K562 (cell line): Measurements from ENCODE around the gene SOX12. TPM values are rescaled to one million over a fixed set of nuclear protein-coding genes. Genes with fewer than 3 reads are reported as not detected.
A peak's percentile ranks its signal among the peaks of the same experiment; 100 is the strongest.

Source experiments
- ATF7 ChIP-seq: fragments of 450-650 bp; IDR thresholded peaks from 2 replicates; pipeline ENCODE4 v1.7.1; 2014; ENCODE audit warnings: mild to moderate bottlenecking, moderate library complexity
- BCL6 ChIP-seq: fragments of 250-450 bp; sonication (Bioruptor Pico); IDR thresholded peaks from 2 replicates; pipeline ENCODE4 v1.4.0; 2020
- HNRNPL ChIP-seq: fragments of 200-400 bp; formaldehyde crosslinking; IDR thresholded peaks from 2 replicates; pipeline ENCODE4 v1.6.1; 2017; ENCODE audit warnings: low read depth, mild to moderate bottlenecking, low read length
- KLF1 ChIP-seq: fragments of 450-650 bp; IDR thresholded peaks from 2 replicates; pipeline ENCODE4 v1.6.1; 2016; ENCODE audit warnings: missing genetic modification characterization, missing compliant biosample characterization
- NONO ChIP-seq, 2 experiments: fragments of 200-400 bp in 1 of 2; fragments of 450-650 bp in 1 of 2; formaldehyde crosslinking in 1 of 2; IDR thresholded peaks; 2 replicates each; pipeline ENCODE4 v1.6.1; 2017; ENCODE audit warnings: low read depth in 2 of 2, mild to moderate bottlenecking in 2 of 2, moderate library complexity in 2 of 2, low read length in 1 of 2
- RB1 ChIP-seq: fragments of 450-650 bp; IDR thresholded peaks from 2 replicates; pipeline ENCODE4 v1.6.1; 2017; ENCODE audit warnings: low read depth, mild to moderate bottlenecking
- SAP30 ChIP-seq: fragments of 200-600 bp; sonication (generic); IDR thresholded peaks from 2 replicates; pipeline ENCODE4 v1.6.1; 2012; ENCODE audit warnings: borderline replicate concordance, low read depth, mild to moderate bottlenecking, moderate library complexity, low read length, control low read depth, inconsistent platforms; ENCODE audit not compliant: insufficient read depth, poor library complexity, severe bottlenecking
- SRSF7 ChIP-seq: fragments of 200-400 bp; formaldehyde crosslinking; optimal IDR thresholded peaks from 2 replicates; pipeline ENCODE3; 2017; ENCODE audit warnings: mild to moderate bottlenecking, low read depth, low read length
- TAL1 ChIP-seq: fragments of 450-650 bp; IDR thresholded peaks from 2 replicates; pipeline ENCODE4 v1.6.1; 2016; ENCODE audit warnings: mild to moderate bottlenecking
- ZC3H4 ChIP-seq: sonication (generic); formaldehyde crosslinking; IDR thresholded peaks from 2 replicates; pipeline ENCODE4 v1.9.0; 2021; ENCODE audit warnings: missing genetic modification reagents, borderline replicate concordance
- ZNF347 ChIP-seq: fragments of 450-650 bp; formaldehyde crosslinking; IDR thresholded peaks from 2 replicates; pipeline ENCODE4 v1.4.0; 2020; ENCODE audit warnings: low read depth, mild to moderate bottlenecking, moderate library complexity
- ZNF717 ChIP-seq: fragments of 250-450 bp; sonication (Bioruptor Pico); IDR thresholded peaks from 2 replicates; pipeline ENCODE4 v1.5.0; 2021
- polyA plus RNA-seq, 8 experiments: library from polyadenylated mRNA; depleted of rRNA in 4 of 8; stranded (reverse) in 5 of 8; unstranded in 3 of 8; fragments of >200 nt; fragmentation: Nextera tagmentation in 2 of 8; fragmentation: Illumina TruSeq in 1 of 8; extraction: Ambion mirVana in 2 of 8; extraction: Trizol in 1 of 8; gene quantifications; 2 replicates each; pipeline versions ENCODE4 v1.2.1 to v1.2.3, GENCODE V29; 2011 to 2014; ENCODE audit warnings: inconsistent platforms in 1 of 8, missing spikeins in 1 of 8
- total RNA-seq, 7 experiments: library from RNA; depleted of rRNA in 6 of 7; stranded (reverse); fragments of >200 nt in 6 of 7; fragmentation: Illumina TruSeq in 2 of 7; extraction: Trizol in 2 of 7; gene quantifications; 2 replicates each; pipeline versions ENCODE4 v1.2.1 to v1.2.3, GENCODE V29; 2011 to 2021; ENCODE audit warnings: low replicate concordance in 1 of 7
- TF ChIP-seq, protein P1 (sequence below), 2 experiments: fragments of 150-350 bp in 1 of 2; IDR thresholded peaks; 2 replicates each; pipeline ENCODE4 v1.6.1; 2012 to 2016; ENCODE audit warnings: low read depth in 2 of 2, low read length in 2 of 2, mild to moderate bottlenecking in 1 of 2, moderate library complexity in 1 of 2
- TF ChIP-seq, protein P2 (sequence below): IDR thresholded peaks from 3 replicates; pipeline ENCODE4 v1.6.1; 2011; ENCODE audit warnings: borderline replicate concordance, mild to moderate bottlenecking; ENCODE audit not compliant: insufficient read length, insufficient read depth
- TF ChIP-seq, protein P3 (sequence below), 3 experiments: fragments of 200-800 bp in 1 of 3; sonication (Bioruptor generic) in 1 of 3; sonication (generic) in 1 of 3; formaldehyde crosslinking in 1 of 3; IDR thresholded peaks; 2 replicates each; pipeline versions ENCODE4 v1.6.1 to v1.8.0; 2016 to 2022; ENCODE audit warnings: mild to moderate bottlenecking in 2 of 3, missing compliant biosample characterization in 2 of 3, missing genetic modification characterization in 2 of 3, missing genetic modification reagents in 1 of 3
- TF ChIP-seq, protein P4 (sequence below), 2 experiments: IDR thresholded peaks in 1 of 2; conservative IDR thresholded peaks in 1 of 2; 2 replicates each; pipeline ENCODE4 v1.6.1; 2016; ENCODE audit warnings: low read depth in 2 of 2, mild to moderate bottlenecking in 1 of 2, missing compliant biosample characterization in 1 of 2, missing genetic modification characterization in 1 of 2, moderate library complexity in 1 of 2

Gene SOX12
- total and polyA plus RNA-seq, 9 of the 15 experiments (the other 6 are each of a cell fraction or from before 2014, with no cell fraction given), result 0.42 to 26.3 (median 2.6) TPM

DNA sequence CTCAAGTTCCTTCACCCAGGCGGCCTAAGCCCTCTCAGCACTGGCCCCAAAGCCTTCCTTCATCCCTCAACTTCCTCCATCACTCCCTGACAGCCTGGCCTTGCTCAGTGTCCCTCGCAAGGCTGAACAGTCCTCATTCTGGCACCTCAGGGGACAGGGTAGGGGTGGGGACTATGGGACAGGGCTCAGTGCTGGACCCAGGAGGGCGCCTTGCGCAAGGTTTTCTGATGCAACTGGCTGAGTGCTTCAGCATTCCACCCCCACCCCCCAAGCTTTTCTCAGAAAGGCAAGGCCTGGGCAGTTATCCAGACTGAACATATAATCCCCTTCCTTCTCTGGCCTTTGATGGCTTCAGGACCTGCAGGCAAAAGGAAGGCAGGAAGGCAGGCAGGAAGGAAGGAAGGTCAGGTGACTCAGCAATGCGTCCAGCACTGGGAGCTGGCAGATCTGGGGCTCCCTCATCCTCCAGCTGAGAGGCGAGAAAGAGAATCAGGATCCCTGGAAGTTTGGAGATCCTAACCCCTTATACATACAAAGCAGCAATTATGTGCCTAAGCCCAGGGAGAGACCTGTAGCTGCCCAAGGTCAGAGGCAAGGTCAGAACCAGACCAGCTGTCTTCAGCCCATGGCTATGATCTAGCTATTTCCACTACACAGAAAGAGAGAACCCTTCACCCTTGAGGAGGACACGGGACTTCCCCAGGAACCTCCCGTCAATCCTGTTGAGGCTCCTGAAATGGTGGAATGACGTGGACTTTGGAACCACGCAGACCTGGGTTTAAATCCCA lies 46.6 kb downstream of the SOX12 start (continued):
- TF ChIP-seq, protein P1, sequence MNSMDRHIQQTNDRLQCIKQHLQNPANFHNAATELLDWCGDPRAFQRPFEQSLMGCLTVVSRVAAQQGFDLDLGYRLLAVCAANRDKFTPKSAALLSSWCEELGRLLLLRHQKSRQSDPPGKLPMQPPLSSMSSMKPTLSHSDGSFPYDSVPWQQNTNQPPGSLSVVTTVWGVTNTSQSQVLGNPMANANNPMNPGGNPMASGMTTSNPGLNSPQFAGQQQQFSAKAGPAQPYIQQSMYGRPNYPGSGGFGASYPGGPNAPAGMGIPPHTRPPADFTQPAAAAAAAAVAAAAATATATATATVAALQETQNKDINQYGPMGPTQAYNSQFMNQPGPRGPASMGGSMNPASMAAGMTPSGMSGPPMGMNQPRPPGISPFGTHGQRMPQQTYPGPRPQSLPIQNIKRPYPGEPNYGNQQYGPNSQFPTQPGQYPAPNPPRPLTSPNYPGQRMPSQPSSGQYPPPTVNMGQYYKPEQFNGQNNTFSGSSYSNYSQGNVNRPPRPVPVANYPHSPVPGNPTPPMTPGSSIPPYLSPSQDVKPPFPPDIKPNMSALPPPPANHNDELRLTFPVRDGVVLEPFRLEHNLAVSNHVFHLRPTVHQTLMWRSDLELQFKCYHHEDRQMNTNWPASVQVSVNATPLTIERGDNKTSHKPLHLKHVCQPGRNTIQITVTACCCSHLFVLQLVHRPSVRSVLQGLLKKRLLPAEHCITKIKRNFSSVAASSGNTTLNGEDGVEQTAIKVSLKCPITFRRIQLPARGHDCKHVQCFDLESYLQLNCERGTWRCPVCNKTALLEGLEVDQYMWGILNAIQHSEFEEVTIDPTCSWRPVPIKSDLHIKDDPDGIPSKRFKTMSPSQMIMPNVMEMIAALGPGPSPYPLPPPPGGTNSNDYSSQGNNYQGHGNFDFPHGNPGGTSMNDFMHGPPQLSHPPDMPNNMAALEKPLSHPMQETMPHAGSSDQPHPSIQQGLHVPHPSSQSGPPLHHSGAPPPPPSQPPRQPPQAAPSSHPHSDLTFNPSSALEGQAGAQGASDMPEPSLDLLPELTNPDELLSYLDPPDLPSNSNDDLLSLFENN (IDR thresholded peaks at IDR 0.05; ENCODE audit: low read depth in 2 of 2, low read length in 2 of 2), result 0 out of 4 replicates have a peak, but pooled peaks of 1 of the 2 experiments have one; percentile 26
- TF ChIP-seq, protein P2, sequence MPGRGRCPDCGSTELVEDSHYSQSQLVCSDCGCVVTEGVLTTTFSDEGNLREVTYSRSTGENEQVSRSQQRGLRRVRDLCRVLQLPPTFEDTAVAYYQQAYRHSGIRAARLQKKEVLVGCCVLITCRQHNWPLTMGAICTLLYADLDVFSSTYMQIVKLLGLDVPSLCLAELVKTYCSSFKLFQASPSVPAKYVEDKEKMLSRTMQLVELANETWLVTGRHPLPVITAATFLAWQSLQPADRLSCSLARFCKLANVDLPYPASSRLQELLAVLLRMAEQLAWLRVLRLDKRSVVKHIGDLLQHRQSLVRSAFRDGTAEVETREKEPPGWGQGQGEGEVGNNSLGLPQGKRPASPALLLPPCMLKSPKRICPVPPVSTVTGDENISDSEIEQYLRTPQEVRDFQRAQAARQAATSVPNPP, result no peak
- TF ChIP-seq ZC3H4 (CRISPR knock-in tag) (no peak), ATF7 (peak; percentile 95), BCL6 (CRISPR knock-in tag) (0 out of 2 replicates have a peak, but pooled peaks have one; percentile 57), NONO (IDR thresholded peaks at IDR 0.05; ENCODE audit: low read depth in 2 of 2, low read length in 1 of 2) (no peak), TAL1 (peak; percentile 62), ZNF347 (CRISPR knock-in tag) (no peak), SAP30 (no peak), RB1 (no peak), KLF1 (tag) (no peak), ZNF717 (CRISPR knock-in tag) (no peak), SRSF7 (no peak), HNRNPL (no peak)
- TF ChIP-seq, protein P3, sequence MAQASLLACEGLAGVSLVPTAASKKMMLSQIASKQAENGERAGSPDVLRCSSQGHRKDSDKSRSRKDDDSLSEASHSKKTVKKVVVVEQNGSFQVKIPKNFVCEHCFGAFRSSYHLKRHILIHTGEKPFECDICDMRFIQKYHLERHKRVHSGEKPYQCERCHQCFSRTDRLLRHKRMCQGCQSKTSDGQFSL (CRISPR knock-in tag; IDR thresholded peaks at IDR 0.05), result peak; percentile 83
- TF ChIP-seq, protein P3 (tag; IDR thresholded peaks at IDR 0.05), result peak in 1 of 2 experiments; percentile 71; a peak in 1 of 4 replicates
- TF ChIP-seq, protein P4, sequence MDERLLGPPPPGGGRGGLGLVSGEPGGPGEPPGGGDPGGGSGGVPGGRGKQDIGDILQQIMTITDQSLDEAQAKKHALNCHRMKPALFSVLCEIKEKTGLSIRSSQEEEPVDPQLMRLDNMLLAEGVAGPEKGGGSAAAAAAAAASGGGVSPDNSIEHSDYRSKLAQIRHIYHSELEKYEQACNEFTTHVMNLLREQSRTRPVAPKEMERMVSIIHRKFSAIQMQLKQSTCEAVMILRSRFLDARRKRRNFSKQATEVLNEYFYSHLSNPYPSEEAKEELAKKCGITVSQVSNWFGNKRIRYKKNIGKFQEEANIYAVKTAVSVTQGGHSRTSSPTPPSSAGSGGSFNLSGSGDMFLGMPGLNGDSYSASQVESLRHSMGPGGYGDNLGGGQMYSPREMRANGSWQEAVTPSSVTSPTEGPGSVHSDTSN (CRISPR knock-in tag; IDR thresholded peaks at IDR 0.05; ENCODE audit: low read depth), result no peak
- TF ChIP-seq, protein P4 (tag; conservative IDR thresholded peaks at IDR 0.05; ENCODE audit: low read depth), result no peak
